CMK (cell line): ENCODE results near the gene FLT4.

Experiments used
- DNase-seq: peaks from one replicate; pipeline ENCODE4 v3.0.0-alpha.2; 2010; ENCODE audit warnings: low read depth

The FLT4 gene

GRCh38 chr5:180590543-180591310 lies 58.7 kb downstream of the FLT4 start:
- no peak for DNase-seq

GRCh38 chr5:180589771-180590542 lies 59.4 kb downstream of the FLT4 start:
- no peak for DNase-seq

GRCh38 chr5:180586870-180587269 lies 62.5 kb downstream of the FLT4 start:
- no peak for DNase-seq

GRCh38 chr5:180586204-180586603 lies 63.2 kb downstream of the FLT4 start:
- DNase-seq = no peak

- no peak for DNase-seq
Measured at GRCh38 chr5:180583738-180584137, 65.7 kb downstream of the FLT4 start.

- no peak for DNase-seq
Measured at GRCh38 chr5:180580681-180581080, 68.7 kb downstream of the FLT4 start.

- DNase-seq = no peak
Measured at GRCh38 chr5:180575571-180575970, 73.8 kb downstream of the FLT4 start.

- no peak for DNase-seq
Measured at GRCh38 chr5:180568914-180569313, 80.5 kb downstream of the FLT4 start.

- no peak for DNase-seq
Measured at GRCh38 chr5:180563994-180564393, 85.4 kb downstream of the FLT4 start.

GRCh38 chr5:180558232-180558631 lies 91.2 kb downstream of the FLT4 start:
- no peak for DNase-seq

- no peak for DNase-seq
Measured at GRCh38 chr5:180557217-180557809, 92.1 kb downstream of the FLT4 start.

- DNase-seq = peak; percentile 50
Measured at GRCh38 chr5:180555168-180555921, 94.1 kb downstream of the FLT4 start.

GRCh38 chr5:180553530-180553929 lies 95.9 kb downstream of the FLT4 start:
- DNase-seq = peak; percentile 9
